ENCODE results near the gene KIRREL1. TPM values are rescaled to one million over a fixed set of nuclear protein-coding genes. Genes with fewer than 3 reads are reported as not detected.

Gene KIRREL1
- total RNA-seq, 1 experiment from 2014 or later, result 30.5 TPM

DNA sequence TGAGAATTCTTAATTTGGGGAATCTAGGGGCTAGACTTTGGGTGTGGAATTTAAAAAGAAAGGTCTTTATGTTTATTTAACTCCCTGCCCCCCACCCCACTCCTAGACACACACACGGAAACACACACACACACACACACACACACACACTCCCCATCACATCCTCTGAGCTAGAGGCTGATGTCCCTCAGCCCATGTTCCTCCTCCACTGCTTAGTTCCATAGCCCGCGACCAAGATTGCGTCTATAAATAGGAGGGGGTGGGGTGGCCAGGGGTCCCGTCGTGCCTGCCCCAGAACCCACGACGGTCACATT is 655 bp upstream of the KIRREL1 start:
- Histone ChIP-seq H3K9ac (ENCODE audit: extremely low read depth, insufficient read length, low read length) (no peak overlapping the region), H2BK5ac (ENCODE audit: insufficient read length, low read length) (no peak overlapping the region), H3K23me2 (ENCODE audit: insufficient read length, low read depth, low read length, poor library complexity, severe bottlenecking) (peaks cover 9% of the 10 kb centered on the region), H3K56ac (ENCODE audit: insufficient read length, low read depth, low read length) (no peak overlapping the region), H3K4me1 (ENCODE audit: insufficient read depth, low read length) (peaks cover 14% of the 10 kb centered on the region; the same call in 1 of the 2 replicates), H2BK12ac (ENCODE audit: insufficient read length, low read depth, low read length) (no peak overlapping the region), H3K79me2 (ENCODE audit: insufficient read depth, low read length) (peaks cover 22% of the 10 kb centered on the region; the same call in 1 of the 2 replicates), H3K79me1 (ENCODE audit: insufficient read depth, low read depth, low read length, poor library complexity, severe bottlenecking) (no peaks in the 10 kb centered on the region), H4K8ac (replicated peaks; ENCODE audit: insufficient read length, low read depth, low read length) (no peak overlapping the region), H4K91ac (ENCODE audit: insufficient read length, low read depth, low read length) (no peak overlapping the region), H3T11ph (ENCODE audit: low read length) (no peak overlapping the region), H2BK120ac (ENCODE audit: low read depth, low read length, poor library complexity, severe bottlenecking) (no peak overlapping the region), H3K27me3 (ENCODE audit: insufficient read depth, low read length) (no peaks in the 10 kb centered on the region), H3K4me2 (ENCODE audit: insufficient read depth, insufficient read length, low read length) (peak overlapping the region; percentile 54), H2BK15ac (ENCODE audit: low read depth, low read length) (no peak overlapping the region), H3K27ac (ENCODE audit: insufficient read length, low read depth, low read length) (no peak overlapping the region), H3K18ac (ENCODE audit: insufficient read length, low read depth, low read length) (peak overlapping the region; percentile 72), H2AFZ (ENCODE audit: low read length) (no peak overlapping the region), H4K20me1 (ENCODE audit: control insufficient read depth, insufficient read depth, insufficient read length) (no peaks in the 10 kb centered on the region), H3K14ac (ENCODE audit: insufficient read depth, low read length) (no peak overlapping the region), H3K4ac (ENCODE audit: low read depth, low read length) (no peak overlapping the region), H3K23ac (ENCODE audit: insufficient read length, low read depth, low read length) (no peak overlapping the region), H2AK5ac (ENCODE audit: insufficient read length, low read length) (no peak overlapping the region), H4K5ac (ENCODE audit: insufficient read length, low read depth, low read length) (no peak overlapping the region), H2BK20ac (ENCODE audit: low read depth, low read length, poor library complexity, severe bottlenecking) (no peak overlapping the region), H3K9me3 (ENCODE audit: control insufficient read depth, low read depth, low read length) (no peaks in the 10 kb centered on the region)
- peak overlapping the region in 1 of 3 experiments; percentile 97; a peak in 2 of 7 replicates for H3K27ac Mint-ChIP-seq
- WGBS (ENCODE audit: extremely low coverage, insufficient read length, low lambda C conversion rate), result no CpG with 5 or more reads among the region's 8 CpGs
- H3K9me3 Mint-ChIP-seq, result peaks cover 0 to 2% of the 10 kb centered on the region in 2 experiments; a peak in 1 of 5 replicates
- no peak for DNase-seq
- peak overlapping the region; percentile 87 to 96 for H3K4me3 Mint-ChIP-seq
- H3K4me1 Mint-ChIP-seq, result peaks cover 25 to 43% of the 10 kb centered on the region in 2 experiments
- 0 out of 7 replicates have a peak, but pooled peaks cover 0 to 2% (median 0%) of the 10 kb centered on the region in 3 experiments for H3K36me3 Mint-ChIP-seq (ENCODE audit: insufficient read depth in 1 of 3, low read depth in 3 of 3)
- TF ChIP-seq, protein P1, sequence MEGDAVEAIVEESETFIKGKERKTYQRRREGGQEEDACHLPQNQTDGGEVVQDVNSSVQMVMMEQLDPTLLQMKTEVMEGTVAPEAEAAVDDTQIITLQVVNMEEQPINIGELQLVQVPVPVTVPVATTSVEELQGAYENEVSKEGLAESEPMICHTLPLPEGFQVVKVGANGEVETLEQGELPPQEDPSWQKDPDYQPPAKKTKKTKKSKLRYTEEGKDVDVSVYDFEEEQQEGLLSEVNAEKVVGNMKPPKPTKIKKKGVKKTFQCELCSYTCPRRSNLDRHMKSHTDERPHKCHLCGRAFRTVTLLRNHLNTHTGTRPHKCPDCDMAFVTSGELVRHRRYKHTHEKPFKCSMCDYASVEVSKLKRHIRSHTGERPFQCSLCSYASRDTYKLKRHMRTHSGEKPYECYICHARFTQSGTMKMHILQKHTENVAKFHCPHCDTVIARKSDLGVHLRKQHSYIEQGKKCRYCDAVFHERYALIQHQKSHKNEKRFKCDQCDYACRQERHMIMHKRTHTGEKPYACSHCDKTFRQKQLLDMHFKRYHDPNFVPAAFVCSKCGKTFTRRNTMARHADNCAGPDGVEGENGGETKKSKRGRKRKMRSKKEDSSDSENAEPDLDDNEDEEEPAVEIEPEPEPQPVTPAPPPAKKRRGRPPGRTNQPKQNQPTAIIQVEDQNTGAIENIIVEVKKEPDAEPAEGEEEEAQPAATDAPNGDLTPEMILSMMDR (conservative IDR thresholded peaks at IDR 0.05), result no peak
- H3K27me3 Mint-ChIP-seq (ENCODE audit: low read depth), result peaks cover 12% of the 10 kb centered on the region

All from H9 (cell line).